ENCODE measurements around the gene FSTL4. TPM values are rescaled to one million over a fixed set of nuclear protein-coding genes. Genes with fewer than 3 reads are reported as not detected.

The FSTL4 gene
- total RNA-seq, 1 donor from 2014 or later = not detected

- H3K36me3 Mint-ChIP-seq (ENCODE audit: low read depth) = no peaks in the 10 kb centered on the region
- H3K27me3 Mint-ChIP-seq (ENCODE audit: insufficient read depth) = peaks cover 28% of the 10 kb centered on the region
- no peaks in the 10 kb centered on the region for H3K4me1 Mint-ChIP-seq (ENCODE audit: low read depth)
- DNase-seq (ENCODE audit: low spot score) = no peak
- no peaks in the 10 kb centered on the region for H3K9me3 Mint-ChIP-seq
- no peak overlapping the region for H3K4me3 Mint-ChIP-seq
- intact Hi-C loops (cut with micrococcal nuclease) = no loop called here
- no peak overlapping the region for H3K27ac Mint-ChIP-seq
These were observed 93.2 kb downstream of the FSTL4 start for GRCh38 chr5:133519191-133519590.

- H3K4me1 Mint-ChIP-seq (ENCODE audit: low read depth) = no peaks in the 10 kb centered on the region
- H3K27ac Mint-ChIP-seq = no peak overlapping the region
- no peaks in the 10 kb centered on the region for H3K36me3 Mint-ChIP-seq (ENCODE audit: low read depth)
These were observed 97.9 kb downstream of the FSTL4 start for GRCh38 chr5:133514456-133514855.

GRCh38 chr5:133512896-133513295, 99.4 kb downstream of the FSTL4 start:
- no peak overlapping the region for H3K4me3 Mint-ChIP-seq
- H3K4me1 Mint-ChIP-seq (ENCODE audit: low read depth) = no peaks in the 10 kb centered on the region
- H3K27ac Mint-ChIP-seq = no peak overlapping the region
- DNase-seq (ENCODE audit: low spot score) = no peak
- H3K36me3 Mint-ChIP-seq (ENCODE audit: low read depth) = no peaks in the 10 kb centered on the region
- intact Hi-C loops (cut with micrococcal nuclease) = no loop called here
- H3K27me3 Mint-ChIP-seq (ENCODE audit: insufficient read depth) = peaks cover 18% of the 10 kb centered on the region
- no peaks in the 10 kb centered on the region for H3K9me3 Mint-ChIP-seq

More at GRCh38 chr5:133514456-133514855, 97.9 kb downstream of the FSTL4 start:
- H3K4me3 Mint-ChIP-seq = no peak overlapping the region
- peaks cover 20% of the 10 kb centered on the region for H3K27me3 Mint-ChIP-seq (ENCODE audit: insufficient read depth)
- no peaks in the 10 kb centered on the region for H3K9me3 Mint-ChIP-seq
- intact Hi-C loops (cut with micrococcal nuclease) = no loop called here
- no peak for DNase-seq (ENCODE audit: low spot score)

GRCh38 chr5:133511653-133512235, 100.6 kb downstream of the FSTL4 start:
- Mint-ChIP-seq H3K27me3 (ENCODE audit: insufficient read depth) (peaks cover 12% of the 10 kb centered on the region), H3K4me3 (no peak overlapping the region), H3K27ac (no peak overlapping the region), H3K36me3 (ENCODE audit: low read depth) (no peaks in the 10 kb centered on the region), H3K9me3 (no peaks in the 10 kb centered on the region), H3K4me1 (ENCODE audit: low read depth) (no peaks in the 10 kb centered on the region)
- no peak for DNase-seq (ENCODE audit: low spot score)
- intact Hi-C loops (cut with micrococcal nuclease) = no loop called here

GRCh38 chr5:133510634-133511262, 101.6 kb downstream of the FSTL4 start:
- H3K4me3 Mint-ChIP-seq = no peak overlapping the region
- H3K27ac Mint-ChIP-seq = no peak overlapping the region
- H3K27me3 Mint-ChIP-seq (ENCODE audit: insufficient read depth) = peaks cover 10% of the 10 kb centered on the region
- DNase-seq (ENCODE audit: low spot score) = no peak
- H3K36me3 Mint-ChIP-seq (ENCODE audit: low read depth) = no peaks in the 10 kb centered on the region
- H3K4me1 Mint-ChIP-seq (ENCODE audit: low read depth) = no peaks in the 10 kb centered on the region
- H3K9me3 Mint-ChIP-seq = no peaks in the 10 kb centered on the region
- intact Hi-C loops (cut with micrococcal nuclease) = no loop called here

- H3K36me3 Mint-ChIP-seq (ENCODE audit: low read depth) = no peaks in the 10 kb centered on the region
- H3K9me3 Mint-ChIP-seq = no peaks in the 10 kb centered on the region
- no peaks in the 10 kb centered on the region for H3K4me1 Mint-ChIP-seq (ENCODE audit: low read depth)
- no peak overlapping the region for H3K27ac Mint-ChIP-seq
- peaks cover 3% of the 10 kb centered on the region for H3K27me3 Mint-ChIP-seq (ENCODE audit: insufficient read depth)
- no peak overlapping the region for H3K4me3 Mint-ChIP-seq
- DNase-seq (ENCODE audit: low spot score) = no peak
- intact Hi-C loops (cut with micrococcal nuclease) = no loop called here
These were observed 102.6 kb downstream of the FSTL4 start for GRCh38 chr5:133509742-133510079.

GRCh38 chr5:133508845-133509741, 103.2 kb downstream of the FSTL4 start:
- Mint-ChIP-seq H3K36me3 (ENCODE audit: low read depth) (no peaks in the 10 kb centered on the region), H3K4me3 (no peak overlapping the region), H3K4me1 (ENCODE audit: low read depth) (no peaks in the 10 kb centered on the region), H3K9me3 (no peaks in the 10 kb centered on the region), H3K27ac (no peak overlapping the region), H3K27me3 (ENCODE audit: insufficient read depth) (peaks cover 3% of the 10 kb centered on the region)
- intact Hi-C loops (cut with micrococcal nuclease) = no loop called here
- DNase-seq (ENCODE audit: low spot score) = no peak

- DNase-seq (ENCODE audit: low spot score) = no peak
- intact Hi-C loops (cut with micrococcal nuclease) = no loop called here
- Mint-ChIP-seq H3K9me3 (no peaks in the 10 kb centered on the region), H3K27me3 (ENCODE audit: insufficient read depth) (peaks cover 3% of the 10 kb centered on the region), H3K4me3 (no peak overlapping the region), H3K27ac (no peak overlapping the region), H3K4me1 (ENCODE audit: low read depth) (no peaks in the 10 kb centered on the region), H3K36me3 (ENCODE audit: low read depth) (no peaks in the 10 kb centered on the region)
These were observed 104.0 kb downstream of the FSTL4 start for GRCh38 chr5:133508331-133508730.

- Mint-ChIP-seq H3K27ac (no peak overlapping the region), H3K27me3 (ENCODE audit: insufficient read depth) (no peaks in the 10 kb centered on the region), H3K36me3 (ENCODE audit: low read depth) (no peaks in the 10 kb centered on the region), H3K4me1 (ENCODE audit: low read depth) (no peaks in the 10 kb centered on the region), H3K9me3 (no peaks in the 10 kb centered on the region), H3K4me3 (no peak overlapping the region)
- intact Hi-C loops (cut with micrococcal nuclease) = no loop called here
- DNase-seq (ENCODE audit: low spot score) = no peak
These were observed 106.2 kb downstream of the FSTL4 start for GRCh38 chr5:133506181-133506580.

- Mint-ChIP-seq H3K27me3 (ENCODE audit: insufficient read depth) (peaks cover 6% of the 10 kb centered on the region), H3K4me1 (ENCODE audit: low read depth) (no peaks in the 10 kb centered on the region), H3K27ac (no peak overlapping the region), H3K36me3 (ENCODE audit: low read depth) (no peaks in the 10 kb centered on the region), H3K9me3 (no peaks in the 10 kb centered on the region), H3K4me3 (no peak overlapping the region)
- no peak for DNase-seq (ENCODE audit: low spot score)
- intact Hi-C loops (cut with micrococcal nuclease) = no loop called here
These were observed 108.8 kb downstream of the FSTL4 start for GRCh38 chr5:133503511-133503910.

- Mint-ChIP-seq H3K27me3 (ENCODE audit: insufficient read depth) (peaks cover 6% of the 10 kb centered on the region), H3K27ac (no peak overlapping the region), H3K4me3 (no peak overlapping the region), H3K4me1 (ENCODE audit: low read depth) (no peaks in the 10 kb centered on the region), H3K36me3 (ENCODE audit: low read depth) (no peaks in the 10 kb centered on the region), H3K9me3 (no peaks in the 10 kb centered on the region)
- intact Hi-C loops (cut with micrococcal nuclease) = no loop called here
- DNase-seq (ENCODE audit: low spot score) = no peak
These were observed 112.4 kb downstream of the FSTL4 start for GRCh38 chr5:133499895-133500294.

- Mint-ChIP-seq H3K27me3 (ENCODE audit: insufficient read depth) (peaks cover 6% of the 10 kb centered on the region), H3K9me3 (no peaks in the 10 kb centered on the region), H3K4me3 (no peak overlapping the region), H3K4me1 (ENCODE audit: low read depth) (no peaks in the 10 kb centered on the region), H3K36me3 (ENCODE audit: low read depth) (no peaks in the 10 kb centered on the region), H3K27ac (no peak overlapping the region)
- intact Hi-C loops (cut with micrococcal nuclease) = no loop called here
- DNase-seq (ENCODE audit: low spot score) = no peak
These were observed 114.6 kb downstream of the FSTL4 start for GRCh38 chr5:133497608-133498348.

GRCh38 chr5:133496631-133497030, 115.7 kb downstream of the FSTL4 start:
- Mint-ChIP-seq H3K27me3 (ENCODE audit: insufficient read depth) (peaks cover 6% of the 10 kb centered on the region), H3K27ac (no peak overlapping the region), H3K4me3 (no peak overlapping the region), H3K4me1 (ENCODE audit: low read depth) (no peaks in the 10 kb centered on the region), H3K36me3 (ENCODE audit: low read depth) (no peaks in the 10 kb centered on the region), H3K9me3 (no peaks in the 10 kb centered on the region)
- intact Hi-C loops (cut with micrococcal nuclease) = no loop called here
- DNase-seq (ENCODE audit: low spot score) = no peak

Data from activated T-helper 1 cell treated with anti-CD3 and anti-CD28 coated beads, Interleukin-12 subunit alpha, Interleukin-12 subunit beta, Interleukin-2, Interleukin-4 antibody, amounts not matched to agents 30 ng/mL and 10 ng/mL and 1 ng/mL, durations not matched to agents 14 hours and 24 hours and 36 hours (primary cell).